Fibroblast of pulmonary artery (primary cell): ENCODE measurements around the gene RBM12.
"Not testable (repeated sequence)": the region's sequence is repeated elsewhere in the genome, so short reads cannot be mapped to it uniquely, and the experiment has no call there.

Source experiments
- DNase-seq: peaks from one replicate; pipeline ENCODE4 v3.0.0-alpha.2; 2010; ENCODE audit warnings: low read depth
- H3K4me3 ChIP-seq: replicated peaks from 2 replicates; pipeline ENCODE4 v1.5.1; 2011; ENCODE audit warnings: low read depth, mild to moderate bottlenecking, control low read depth, low read length, moderate library complexity
- TF ChIP-seq, protein P1 (sequence below): IDR thresholded peaks from 2 replicates; pipeline ENCODE4 v1.5.1; 2011; ENCODE audit warnings: mild to moderate bottlenecking, control low read depth, low read length, inconsistent platforms; ENCODE audit errors: missing control alignments

Gene RBM12

DNA sequence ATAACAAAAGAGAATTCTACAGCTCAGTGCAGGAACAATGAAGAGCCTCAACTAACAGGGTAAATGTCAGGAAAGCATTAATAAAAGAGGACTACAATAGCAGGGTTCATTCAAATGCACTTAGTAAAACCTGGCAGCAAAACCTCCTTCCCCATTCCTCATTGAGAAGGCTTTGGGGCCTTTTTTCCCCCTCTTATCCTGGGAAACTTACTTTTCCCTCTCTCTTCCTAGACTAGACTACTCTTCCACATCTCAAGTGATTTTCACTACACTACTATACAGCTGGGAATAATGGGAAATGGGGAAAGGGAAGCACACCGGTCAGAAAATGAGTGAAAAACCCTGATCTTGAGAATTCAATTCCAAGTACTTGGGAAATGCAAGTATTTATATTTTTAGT lies 44.6 kb upstream of the RBM12 start:
- DNase-seq, result no peak
- TF ChIP-seq, protein P1, sequence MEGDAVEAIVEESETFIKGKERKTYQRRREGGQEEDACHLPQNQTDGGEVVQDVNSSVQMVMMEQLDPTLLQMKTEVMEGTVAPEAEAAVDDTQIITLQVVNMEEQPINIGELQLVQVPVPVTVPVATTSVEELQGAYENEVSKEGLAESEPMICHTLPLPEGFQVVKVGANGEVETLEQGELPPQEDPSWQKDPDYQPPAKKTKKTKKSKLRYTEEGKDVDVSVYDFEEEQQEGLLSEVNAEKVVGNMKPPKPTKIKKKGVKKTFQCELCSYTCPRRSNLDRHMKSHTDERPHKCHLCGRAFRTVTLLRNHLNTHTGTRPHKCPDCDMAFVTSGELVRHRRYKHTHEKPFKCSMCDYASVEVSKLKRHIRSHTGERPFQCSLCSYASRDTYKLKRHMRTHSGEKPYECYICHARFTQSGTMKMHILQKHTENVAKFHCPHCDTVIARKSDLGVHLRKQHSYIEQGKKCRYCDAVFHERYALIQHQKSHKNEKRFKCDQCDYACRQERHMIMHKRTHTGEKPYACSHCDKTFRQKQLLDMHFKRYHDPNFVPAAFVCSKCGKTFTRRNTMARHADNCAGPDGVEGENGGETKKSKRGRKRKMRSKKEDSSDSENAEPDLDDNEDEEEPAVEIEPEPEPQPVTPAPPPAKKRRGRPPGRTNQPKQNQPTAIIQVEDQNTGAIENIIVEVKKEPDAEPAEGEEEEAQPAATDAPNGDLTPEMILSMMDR, result no peak
- H3K4me3 ChIP-seq, result no peak overlapping the region

DNA sequence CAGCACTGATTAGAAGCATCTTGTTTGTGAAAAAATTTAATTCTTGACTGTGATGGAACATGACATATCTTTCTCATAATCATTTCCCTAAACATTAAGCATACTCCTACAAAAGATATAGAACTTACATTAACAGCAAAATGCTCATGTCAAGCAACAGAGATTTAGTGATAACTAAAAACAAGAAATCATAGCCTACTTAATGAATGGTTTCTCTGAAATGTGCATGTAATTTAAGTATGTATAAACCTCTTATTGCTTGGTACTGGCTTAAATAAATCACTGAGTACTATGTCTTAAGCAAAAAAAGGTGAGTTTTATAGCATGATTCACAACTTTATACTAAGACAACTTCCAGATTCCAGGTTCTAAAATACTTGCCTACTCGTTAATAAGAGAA lies 43.8 kb upstream of the RBM12 start:
- TF ChIP-seq, protein P1, result no peak
- H3K4me3 ChIP-seq, result no peak overlapping the region
- DNase-seq, result no peak

DNA sequence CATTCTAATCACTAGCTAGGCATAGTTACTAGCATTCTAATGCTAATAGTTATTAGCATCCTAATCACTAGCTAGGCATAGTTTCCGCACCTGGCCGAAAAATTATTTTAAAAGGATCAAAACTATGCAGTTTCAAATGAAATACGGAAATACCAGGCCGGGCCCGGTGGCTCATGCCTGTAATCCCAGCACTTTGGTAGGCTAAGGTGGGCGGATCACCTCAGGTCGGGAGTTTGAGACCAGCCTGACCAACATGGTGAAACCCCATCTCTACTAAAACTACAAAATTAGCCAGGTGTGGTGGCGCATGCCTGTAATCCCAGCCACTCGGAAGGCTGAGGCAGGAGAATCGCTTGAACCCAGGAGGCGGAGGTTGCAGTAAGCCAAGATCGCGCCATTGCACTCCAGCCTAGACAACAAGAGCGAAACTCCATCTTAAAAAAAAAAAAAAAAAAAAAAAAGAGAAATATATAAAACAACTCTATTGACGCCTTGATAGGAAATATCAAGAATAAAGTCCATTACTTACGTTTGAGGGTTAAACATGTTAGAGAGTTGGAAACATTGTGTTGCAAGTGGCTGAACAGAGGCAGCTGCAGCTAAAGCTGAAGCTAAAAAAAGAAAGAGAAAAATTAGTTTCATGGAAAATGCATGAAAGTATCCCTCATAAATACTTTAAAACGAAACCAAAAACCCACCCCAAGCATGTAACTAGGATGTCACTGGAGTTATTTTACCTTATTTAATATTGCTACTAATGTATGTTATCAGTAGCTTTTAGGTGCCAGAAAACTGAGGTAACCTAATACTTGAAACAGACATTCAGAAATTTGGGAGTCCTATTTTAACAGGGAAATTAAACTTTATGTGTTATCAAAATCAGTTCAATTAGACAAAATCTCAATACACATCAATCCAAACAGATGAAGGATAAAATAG lies 42.2 kb upstream of the RBM12 start:
- not testable (repeated sequence) for H3K4me3 ChIP-seq

DNA sequence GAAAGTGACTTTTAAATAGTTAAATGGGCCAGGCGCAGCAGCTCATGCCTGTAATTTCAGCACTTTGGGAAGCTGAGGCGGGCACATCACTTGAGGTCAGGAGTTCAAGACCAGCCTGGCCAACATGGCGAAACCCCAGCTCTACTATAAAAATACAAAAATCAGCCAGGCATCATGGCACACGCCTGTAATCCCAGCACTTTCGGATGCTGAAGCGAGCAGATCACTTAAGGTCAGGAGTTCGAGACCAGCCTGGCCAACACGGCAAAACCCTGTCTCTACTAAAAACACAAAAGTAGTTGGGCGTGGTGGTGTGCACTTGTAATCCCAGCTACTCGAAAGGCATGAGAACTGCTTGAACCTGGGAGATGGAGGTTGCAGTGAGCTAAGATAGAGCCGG lies 41.2 kb upstream of the RBM12 start:
- DNase-seq, H3K4me3 ChIP-seq: not testable (repeated sequence)

More for the DNA sequence above, 42.2 kb upstream of the RBM12 start:
- not testable (repeated sequence) for DNase-seq

DNA sequence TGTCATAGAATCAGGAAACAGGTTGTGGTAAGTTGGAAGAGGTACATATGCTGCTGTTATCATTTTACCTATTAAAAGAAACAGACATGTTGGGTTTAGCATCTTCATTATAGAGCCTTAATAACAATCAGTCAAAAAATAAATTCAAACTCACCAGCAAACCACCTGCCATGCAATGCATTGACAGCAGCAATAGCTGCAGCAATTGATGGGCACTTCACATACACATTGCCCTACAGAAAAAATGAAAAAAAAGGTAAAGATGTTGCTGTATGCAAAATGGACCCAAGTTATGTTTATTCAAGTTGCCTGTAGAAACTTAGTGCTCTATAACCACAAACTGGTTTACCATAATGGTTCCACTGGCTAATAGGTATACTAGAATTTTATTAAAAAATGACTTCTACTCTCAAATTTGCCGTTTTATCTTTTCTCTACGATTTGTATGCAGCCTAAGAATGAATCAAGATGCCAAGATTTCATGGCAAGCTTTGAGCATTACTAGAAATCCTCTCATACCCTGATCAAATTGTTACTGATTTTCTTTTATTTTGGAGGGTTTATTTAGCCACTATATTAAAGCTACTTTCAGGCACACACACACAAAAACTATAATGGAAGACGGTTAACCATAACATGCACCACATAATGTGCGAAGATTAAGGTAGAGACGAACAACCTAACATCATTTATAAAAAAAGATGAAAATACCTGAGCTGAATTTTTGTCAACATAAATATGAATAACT lies 40.0 kb upstream of the RBM12 start:
- no peak for DNase-seq
- TF ChIP-seq, protein P1, result no peak
- H3K4me3 ChIP-seq, result no peak overlapping the region

DNA sequence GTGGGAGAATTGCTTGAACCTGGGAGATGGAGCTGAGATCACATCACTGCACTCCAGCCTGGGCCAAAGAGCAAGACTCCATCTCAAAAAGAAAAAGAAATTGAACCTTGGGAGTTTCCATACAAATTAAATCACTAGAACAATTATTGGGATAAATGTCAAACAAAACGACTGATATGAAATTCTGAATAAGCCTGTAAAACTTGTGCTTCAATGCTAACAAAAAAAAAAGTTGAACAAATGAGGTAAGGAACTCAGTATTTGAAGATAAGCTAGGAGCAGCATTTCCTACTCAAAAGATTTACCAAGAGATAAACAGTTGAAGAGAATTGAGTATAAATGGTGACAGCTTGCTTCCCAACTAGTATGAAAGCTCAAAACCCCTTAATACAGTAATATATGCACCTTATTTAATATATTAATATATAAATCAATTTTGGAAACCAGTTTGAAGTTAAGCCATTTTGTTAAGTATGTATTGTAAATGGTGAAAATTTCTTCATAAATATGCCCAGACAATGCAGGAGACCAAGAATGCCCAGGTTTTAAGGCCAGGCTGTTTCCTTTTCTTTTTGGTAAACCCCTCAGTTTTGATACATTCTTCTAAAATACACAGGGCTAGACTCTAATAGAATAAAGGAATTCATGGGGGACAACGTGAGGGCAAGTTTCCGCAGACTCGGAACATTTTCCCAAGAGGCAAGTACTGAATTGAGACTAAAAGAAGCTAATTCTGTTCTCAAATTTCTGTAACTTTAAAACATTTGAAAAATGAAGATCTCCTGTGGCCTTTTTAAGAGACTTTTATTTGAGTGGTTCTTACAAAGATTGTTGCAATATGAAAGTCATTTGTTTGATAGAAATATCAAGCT lies 38.4 kb upstream of the RBM12 start:
- no peak overlapping the region for H3K4me3 ChIP-seq
- TF ChIP-seq, protein P1, result no peak
- DNase-seq, result no peak

DNA sequence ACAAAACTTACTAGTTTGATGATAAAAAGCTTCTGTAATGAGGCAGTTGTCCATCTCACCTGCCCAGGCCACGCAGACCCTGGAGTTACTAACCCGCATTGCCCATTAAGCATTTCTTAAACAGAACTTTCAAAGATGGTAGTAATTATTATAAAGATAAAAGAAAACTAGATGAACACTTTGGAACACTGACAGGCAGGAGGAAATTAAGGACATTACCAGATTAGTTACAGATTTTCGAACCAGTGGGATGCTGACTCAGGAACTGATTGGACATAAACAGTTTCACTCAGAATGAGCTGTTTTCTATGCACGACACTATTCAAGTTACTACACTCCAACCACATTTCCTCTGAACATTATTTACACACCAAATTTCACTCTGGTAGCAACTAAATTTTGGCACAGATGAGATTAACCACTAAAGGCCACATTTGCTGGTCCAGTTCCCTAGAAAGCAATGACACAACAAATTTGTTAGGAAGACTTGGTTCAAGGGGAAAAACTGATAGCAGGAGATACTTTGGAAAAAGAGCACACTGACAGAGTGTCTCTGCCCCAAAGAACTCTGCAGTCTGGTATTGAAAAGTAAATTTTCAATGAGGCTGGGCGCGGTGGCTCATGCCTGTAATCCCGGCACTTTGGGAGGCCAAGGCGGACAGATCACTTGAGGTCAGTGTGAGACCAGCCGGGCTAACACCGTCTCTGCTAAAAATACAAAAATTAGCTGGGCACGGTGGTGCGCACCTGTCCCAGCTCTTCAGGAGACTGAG lies 37.5 kb upstream of the RBM12 start:
- no peak for DNase-seq

More for the DNA sequence above, 37.5 kb upstream of the RBM12 start:
- H3K4me3 ChIP-seq, result no peak overlapping the region
- TF ChIP-seq, protein P1, result no peak
